HG03045 (cell line): Measurements from ENCODE around the gene MAD1L1.

Experiments
- ATAC-seq: cut with Tn5 transposase; IDR thresholded peaks from one replicate; pipeline ENCODE4 v1.9.1; 2021; ENCODE audit warnings: mild to moderate bottlenecking, moderate library complexity; ENCODE audit not compliant: unreplicated experiment

The MAD1L1 gene

DNA sequence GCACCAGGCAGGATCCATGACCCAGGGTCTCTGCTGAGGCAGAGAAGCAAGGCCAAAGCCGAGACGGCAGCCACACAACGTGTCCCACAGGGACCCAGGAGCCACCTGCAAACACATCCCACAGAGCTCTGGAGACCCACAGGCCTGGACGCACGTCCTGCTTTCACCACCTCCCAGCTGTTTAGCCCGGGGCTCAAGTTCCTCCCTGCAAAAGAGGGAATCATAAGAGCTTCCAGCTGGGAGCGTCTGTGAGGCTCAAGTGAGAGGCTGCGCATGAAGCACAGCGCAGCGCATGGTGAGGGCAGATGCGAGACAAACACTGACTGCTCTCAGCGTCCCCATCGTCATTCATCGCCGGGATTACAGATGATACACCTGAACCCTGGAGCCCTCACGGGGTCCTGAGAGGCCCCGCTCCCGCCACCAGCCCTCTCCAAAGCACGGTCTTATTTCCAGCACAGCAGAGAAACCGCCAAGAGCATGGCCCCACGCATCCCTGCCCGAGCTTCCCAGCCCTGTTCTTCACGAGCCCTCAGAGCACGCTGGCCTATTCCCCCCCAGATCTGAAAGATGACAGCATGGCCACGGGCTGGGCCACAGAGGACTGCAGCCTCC, 88.7 kb downstream of the MAD1L1 start:
- ATAC-seq = no peak

DNA sequence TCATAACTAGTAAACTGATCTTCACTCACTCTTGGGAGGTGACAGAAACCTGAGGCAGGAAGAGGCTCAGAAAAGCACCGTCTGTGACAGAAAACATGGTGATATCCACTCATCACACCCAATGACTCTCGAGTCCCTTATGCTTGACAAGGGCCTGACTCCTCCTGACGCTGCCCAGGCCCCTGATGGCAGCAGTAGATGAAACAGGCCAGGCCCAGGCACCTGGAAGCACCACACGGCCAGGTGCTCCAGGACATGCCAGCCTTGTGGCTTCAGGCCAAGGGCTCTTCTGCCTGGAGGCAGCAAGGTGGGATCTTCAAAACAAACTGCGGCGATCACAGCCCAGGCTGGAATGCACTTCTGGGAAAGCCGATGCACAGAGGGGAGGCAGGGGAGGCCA, 89.3 kb downstream of the MAD1L1 start:
- ATAC-seq = no peak

DNA sequence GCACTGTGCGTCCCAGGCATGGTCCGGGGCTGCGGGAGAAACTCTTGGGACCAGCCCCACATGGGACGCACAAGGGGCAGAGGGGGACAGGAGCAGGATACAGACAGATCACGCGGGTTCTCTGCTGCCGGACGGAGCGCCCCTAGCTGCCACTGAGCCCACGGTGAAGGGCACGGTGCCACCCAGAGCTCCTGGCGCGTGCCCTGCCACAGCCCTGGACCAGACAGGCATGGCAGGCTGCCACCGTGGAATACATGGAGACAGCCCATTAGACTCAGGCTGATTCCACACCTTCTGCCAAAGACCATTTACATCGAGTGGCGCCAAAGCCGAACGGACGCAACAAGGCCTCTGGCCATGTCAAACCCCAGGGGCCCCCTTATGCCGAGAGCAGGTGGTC, 90.4 kb downstream of the MAD1L1 start:
- ATAC-seq = no peak

DNA sequence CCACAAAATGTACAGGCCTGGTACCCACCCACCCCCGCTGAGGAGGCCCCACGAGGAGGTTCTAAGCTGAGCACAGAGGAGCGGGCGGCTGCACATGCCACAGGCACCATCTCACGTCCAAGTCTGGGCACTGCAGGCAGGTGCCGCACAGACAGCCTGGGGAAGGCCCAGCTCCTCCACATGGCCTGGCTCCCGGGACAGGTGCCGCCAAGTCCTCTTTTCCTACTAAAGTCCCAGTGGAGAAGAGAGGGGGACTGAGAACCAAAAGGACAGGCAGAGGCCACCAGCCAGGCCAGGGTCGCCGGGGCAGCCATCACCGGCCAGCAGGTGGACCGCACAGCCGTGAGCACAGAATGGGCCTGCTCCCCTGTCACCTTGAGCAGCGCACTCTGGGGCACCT, 91.1 kb downstream of the MAD1L1 start:
- no peak for ATAC-seq

DNA sequence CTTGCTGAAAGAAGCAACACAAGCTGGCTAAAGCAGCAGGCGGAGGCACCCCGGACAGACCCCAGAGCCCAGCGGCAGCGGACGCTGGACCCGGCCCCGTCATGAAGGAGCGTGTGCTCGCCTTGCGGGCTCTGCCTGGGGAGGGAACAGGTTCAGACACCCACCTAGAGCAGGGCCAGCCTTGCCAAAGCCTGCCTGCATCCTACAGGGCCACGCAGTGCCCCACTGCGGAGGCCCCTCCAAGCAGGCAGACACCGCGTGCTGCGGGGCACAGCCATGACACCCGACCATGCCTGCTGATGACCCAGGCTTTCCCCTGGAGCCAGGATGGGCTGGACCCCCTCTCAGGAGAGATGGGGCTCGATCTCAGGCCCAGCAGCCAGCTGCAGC, 91.7 kb downstream of the MAD1L1 start:
- no peak for ATAC-seq

DNA sequence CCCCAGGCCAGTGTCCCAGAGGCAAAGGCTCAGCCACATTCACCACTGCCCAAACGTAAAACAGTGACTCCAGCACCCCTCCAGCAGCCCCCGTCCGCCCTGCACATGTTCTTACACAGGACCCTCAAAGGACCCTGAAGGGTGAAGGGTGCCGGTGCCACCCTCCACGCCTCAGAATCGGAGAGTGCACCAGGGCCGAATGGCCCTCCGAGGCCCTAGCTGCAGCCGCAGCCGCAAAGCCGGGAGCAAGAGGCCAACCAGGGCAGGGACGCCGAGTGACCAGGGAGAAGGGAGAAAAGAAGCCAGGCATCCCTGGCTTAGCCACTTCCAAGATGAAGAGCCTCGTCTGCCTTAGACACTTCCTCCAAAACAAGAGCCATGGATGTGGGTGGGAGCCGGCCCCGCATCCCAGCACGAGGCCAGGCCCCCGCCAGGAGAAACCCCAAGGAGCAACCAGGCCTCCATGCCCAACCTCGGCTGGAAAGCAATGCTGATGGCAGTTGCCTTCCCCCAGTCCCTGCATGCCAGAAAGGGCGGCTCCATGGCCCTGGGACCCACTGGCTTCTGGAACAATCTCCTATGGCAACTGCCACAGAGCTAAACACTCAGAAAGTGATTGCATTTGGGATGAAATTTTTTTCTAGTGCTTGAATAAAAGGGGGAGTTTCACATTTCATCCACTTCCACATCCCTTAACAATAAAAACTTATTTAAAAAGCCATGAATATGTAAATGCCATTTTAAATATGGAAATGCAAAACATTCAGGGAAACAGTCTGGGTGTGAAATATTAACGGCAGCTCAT, 92.3 kb downstream of the MAD1L1 start:
- no peak for ATAC-seq

DNA sequence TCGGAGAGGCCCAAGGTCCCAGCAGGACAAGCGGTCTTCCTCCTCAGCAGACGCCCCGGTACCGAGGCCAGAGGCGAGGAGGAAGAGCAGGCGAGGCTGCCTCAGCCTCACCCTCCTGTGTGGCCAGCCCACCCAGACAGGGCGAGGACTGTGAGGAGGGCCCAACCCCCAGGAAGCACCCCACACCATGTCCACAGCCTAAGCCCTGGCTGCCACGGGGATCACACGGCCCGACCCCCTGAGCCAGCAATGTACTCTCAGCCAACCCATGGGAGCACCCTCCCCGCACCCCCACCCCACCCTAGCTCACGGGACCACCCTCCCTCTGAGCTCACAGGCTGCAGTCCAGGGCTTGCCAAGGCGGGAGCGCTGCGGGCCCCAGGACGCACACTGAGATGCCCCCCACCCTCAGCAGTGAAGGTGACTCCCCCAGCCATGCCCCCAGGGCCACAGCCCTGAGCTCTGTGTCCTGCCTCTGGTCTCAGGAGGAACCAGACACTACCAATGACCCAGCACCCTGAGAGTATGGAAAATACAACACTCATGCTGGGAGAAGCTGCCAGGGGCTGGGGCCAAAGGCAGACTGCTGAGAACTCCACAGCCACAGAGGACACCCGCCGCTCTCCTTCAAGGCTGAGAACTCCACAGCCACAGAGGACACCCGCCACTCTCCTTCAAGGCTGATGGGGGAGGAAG, 93.6 kb downstream of the MAD1L1 start:
- ATAC-seq = no peak

DNA sequence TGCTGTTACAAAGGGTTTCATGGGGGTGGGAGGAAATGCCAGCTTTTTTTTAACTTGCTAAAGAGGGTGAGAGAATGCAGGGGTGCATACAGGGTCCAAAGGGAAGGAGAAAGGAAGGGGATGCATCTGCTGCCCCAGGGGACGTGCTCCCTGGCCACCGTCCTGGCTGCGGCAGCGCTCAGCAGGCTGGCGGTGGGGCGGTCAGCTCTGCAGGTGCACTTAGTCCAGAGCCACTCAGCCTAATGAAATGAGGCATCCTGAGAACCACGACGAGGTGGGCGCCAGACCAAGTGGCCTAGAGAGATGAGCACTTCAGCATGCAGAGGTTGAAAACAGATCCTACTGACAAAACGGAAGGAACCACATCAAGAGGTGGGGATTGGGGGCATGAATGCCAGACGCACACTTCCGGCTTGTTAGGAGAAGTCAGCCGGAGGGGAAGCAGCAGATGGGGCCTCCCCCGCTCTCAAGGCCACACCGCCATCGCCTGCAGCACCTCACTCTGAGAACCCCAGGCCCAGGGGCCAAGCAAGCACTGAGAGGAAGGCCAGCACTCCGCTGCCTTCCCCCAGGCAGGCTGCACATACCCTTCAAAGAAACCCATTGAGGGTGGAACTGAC, 94.5 kb downstream of the MAD1L1 start:
- no peak for ATAC-seq

DNA sequence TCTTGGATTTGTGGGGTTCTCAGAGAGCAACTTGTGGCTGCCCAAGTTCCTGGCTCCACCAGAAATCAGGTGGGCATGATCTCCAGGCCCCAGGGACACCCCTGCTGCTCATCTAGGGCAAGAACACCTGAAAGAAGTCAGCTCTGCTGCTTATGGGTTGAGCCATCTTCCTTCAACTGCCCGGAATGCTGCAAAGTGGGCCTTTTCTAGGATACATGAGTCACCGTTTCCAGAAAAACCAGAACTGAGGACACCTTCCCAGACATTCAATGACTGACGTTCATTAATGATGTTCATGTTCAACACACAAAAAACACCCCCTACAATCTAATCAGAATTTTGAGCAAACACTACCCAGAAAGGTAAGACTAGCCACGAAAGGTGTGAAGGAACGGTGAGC, 98.0 kb downstream of the MAD1L1 start:
- ATAC-seq = no peak

DNA sequence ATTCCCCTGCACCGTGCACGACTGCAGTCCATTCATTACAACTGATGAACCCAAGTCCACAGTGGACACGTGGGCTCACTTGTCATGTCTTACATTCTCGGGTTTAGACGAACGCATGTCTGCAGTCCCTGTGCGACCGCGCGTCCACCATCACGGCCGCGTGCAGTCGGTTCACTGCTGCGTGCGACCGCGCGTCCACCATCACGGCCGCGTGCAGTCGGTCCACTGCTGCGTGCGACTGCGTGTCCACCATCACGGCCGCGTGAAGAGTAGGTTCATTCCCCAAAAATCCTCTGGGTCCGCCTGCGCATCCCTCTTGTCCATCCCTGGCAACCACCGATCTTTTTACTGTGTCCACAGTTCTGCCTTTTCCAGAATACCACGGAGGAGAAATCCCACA, 100.5 kb downstream of the MAD1L1 start:
- ATAC-seq = no peak

DNA sequence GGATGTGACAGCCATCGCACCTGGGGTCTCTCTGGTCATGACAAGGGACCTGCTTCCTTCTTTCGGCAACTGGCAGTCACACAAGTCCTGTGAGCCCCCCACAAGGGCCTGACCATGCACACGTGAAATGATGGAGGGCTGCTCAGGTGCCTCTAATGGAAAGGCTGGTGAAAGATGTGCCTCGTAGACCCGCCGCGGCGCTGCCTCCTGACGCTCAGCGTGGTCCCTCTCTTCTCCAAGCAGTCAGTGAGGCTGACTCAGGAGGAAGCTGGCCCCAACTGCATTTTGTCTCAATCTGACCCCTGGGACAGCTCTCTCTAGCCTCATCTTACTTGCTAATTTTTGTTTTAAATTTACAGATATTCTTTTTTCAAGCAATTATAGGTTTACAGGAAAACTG, 100.9 kb downstream of the MAD1L1 start:
- no peak for ATAC-seq

DNA sequence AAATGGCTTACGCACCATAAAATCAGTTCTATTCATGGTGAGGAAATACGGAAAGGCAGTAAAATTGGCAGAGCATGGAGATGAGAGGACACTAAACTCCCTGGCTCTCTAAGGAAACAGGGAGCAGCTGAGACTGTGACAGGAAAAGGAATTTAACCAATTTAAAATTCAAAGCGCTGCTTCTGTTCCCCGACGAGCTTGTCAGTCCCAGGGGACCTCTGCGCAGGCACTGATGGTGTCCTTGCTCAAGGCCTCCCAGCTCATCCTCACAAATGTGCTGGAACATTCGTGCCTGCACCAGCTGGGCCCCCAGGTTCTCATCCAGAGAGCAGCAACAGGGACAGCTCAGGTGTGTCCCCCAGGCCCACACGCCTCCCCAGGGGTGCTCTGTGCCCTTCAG, 101.4 kb downstream of the MAD1L1 start:
- no peak for ATAC-seq

DNA sequence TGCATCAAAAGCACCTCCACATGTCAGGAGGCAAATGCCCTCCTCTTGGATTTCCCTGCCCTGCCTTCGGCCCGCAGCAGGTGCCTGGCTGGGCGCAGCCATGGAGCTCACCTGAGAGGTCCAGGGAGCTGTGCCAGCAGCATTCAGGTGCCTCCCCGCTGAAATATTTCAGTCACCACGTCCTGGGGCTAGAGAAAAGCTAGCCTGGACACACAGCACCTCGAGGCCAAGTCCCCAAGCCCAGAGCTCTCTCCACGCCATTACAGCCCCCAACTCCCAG, 102.7 kb downstream of the MAD1L1 start:
- no peak for ATAC-seq

DNA sequence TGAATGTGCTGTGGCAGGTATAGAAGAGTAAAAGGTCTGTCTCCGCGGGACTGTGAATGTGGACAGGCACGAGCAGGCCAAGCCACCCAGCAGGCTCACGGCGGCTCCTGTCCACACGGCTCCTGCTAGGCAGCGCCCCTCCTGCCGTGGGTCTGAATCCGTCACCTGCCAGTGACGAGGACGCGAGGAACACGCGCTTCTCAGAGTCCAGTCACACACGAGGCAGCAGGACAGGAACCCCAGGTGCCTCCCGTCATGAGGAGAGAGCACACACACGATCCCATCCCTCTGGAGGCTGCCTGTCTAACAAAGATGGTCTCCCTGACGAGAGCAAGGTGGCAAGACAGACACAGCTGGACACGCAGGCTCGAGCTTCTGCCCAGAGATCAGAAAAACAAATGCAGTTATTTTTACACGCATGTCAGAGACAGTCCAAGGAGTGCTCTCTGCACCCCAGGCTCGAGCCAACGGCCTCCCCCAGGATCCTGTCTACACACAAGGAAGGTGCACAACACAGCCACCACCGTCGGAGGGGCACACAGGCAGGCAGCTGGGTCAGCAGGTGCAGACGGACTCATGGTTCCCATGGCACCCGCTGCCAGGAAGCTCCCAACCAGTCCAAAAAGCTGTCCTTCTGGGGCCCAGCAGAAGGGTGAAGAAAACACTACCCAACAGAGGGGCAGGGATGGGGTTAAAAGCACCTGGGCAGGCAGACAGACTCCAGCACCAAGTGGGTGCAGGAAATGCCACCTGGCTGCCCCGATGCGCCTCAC, 103.2 kb downstream of the MAD1L1 start:
- ATAC-seq = no peak

DNA sequence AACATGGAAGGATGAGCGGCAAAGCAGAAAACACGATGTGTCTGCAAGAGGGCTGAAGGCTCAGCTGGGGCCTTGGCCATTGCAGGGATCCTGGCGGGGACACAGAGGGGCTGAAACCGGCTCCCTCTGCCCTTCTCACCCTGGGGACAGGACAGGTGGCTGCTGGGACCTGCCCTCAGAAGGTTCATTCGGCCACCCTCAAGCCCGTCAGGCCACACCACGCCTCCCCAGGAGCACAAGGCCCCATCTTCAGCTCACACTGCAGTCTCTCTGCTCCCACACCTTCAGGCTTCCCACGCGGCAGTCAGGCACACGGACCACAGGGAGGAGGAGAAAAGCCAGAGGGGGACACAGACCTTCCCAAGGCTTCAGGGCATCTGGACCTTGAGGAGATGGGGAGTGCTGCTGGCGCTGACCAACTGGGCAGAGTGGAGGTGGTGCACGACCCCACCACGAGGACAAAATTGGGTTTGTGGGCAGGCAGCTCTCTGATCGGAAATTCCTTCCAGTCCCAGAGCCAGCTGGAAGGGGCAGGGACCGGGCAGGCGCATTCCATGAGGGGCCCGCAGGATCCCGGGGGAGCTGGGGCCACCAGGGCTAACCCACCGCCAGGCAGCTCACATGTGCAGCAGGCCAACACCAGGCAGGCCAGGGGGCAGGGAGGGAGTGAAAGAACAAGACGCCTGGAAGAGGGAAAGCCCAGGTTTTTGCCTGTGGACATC, 104.0 kb downstream of the MAD1L1 start:
- ATAC-seq = no peak

DNA sequence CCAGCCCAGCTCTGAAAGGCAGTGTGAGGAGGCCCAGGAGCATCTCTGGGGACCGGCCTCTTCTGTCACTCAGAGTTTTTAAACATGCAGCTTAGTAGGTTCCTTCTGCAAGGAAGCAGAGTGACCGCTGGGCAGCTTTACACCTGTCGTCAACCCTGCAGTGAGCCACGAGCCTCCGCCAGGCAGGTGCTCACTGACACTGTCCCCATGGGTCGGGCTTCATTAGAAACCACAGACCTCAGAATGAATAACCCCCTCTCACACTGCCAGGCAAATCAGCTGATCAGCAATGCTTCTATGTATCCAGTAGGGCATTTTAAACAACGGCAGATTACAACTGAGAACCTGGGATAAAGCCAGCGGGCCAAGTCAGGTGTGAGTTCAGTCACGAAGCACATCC, 106.1 kb downstream of the MAD1L1 start:
- no peak for ATAC-seq

DNA sequence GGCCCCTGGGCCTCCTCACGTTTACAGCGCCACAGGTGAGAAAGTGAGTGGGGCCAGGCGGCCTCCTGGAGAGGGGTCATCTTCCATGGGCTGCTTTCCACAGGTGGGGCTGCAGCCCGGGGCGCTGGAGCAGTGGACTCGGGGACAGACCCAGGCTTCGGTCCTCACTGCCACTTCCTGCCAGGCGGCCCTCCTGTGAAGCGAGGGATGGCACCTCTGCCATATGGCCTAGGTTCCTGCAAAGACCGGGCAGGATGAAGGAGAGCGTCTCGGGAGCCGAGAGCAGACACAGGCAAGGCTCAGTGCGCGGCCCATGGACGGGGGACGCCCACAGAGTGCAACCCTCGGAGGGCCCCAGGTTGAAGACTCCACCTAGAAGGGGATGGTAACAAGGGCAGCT, 106.8 kb downstream of the MAD1L1 start:
- ATAC-seq = no peak

DNA sequence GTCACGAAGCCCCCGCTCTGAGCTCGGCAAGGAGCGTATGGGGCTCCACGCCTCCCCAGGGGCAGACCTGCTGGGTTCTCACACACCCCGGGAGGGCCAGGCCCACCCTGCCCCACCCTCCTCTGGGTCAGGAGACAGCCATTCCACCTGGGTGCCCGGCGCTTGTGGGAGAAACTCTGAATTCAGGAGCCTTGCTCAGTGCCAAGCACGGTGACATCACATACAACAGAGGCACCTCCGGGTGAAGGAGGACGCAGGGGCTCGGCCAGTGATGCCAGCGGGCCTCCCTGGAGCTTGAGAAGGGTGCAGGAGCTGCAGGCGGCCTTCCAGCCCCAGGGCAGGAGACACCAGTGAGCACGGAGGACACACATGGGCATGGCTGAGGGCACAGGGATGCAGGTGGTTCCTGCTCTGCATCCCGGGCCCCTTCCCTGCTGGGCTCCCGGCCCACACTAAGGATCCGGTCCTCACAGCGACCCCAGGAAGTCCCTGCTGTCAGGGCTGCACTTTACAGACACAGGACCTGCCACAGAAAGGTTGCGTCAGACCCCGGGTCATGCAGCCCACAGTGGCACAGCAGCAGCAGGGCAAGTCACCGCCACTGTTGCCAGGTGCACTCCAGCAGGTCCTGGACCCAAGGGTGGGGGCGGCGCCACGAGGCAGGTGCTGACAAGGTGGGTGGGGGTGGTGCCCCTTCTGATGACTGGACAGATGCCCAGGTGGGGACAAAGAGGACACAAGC, 108.0 kb downstream of the MAD1L1 start:
- no peak for ATAC-seq

DNA sequence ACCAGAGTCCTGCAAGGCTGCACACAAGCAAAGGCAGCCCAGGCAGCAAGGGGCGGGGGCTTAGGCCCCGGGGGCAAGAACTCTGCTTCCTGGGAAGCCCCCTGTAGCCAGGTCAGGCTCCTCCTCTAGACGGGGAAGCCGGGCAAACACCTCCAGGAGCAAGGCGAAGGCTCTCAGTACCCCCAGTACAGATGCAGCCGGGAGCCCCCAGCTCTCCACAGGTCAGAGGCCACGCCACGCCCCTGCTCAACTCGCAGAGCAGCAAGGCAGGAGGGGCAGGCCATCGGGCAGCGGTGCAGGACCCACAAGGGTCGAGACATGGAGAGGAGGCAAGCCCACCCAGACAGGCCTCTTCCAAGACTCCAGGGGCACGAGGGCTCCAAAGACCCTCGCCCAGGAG, 108.8 kb downstream of the MAD1L1 start:
- ATAC-seq = no peak

DNA sequence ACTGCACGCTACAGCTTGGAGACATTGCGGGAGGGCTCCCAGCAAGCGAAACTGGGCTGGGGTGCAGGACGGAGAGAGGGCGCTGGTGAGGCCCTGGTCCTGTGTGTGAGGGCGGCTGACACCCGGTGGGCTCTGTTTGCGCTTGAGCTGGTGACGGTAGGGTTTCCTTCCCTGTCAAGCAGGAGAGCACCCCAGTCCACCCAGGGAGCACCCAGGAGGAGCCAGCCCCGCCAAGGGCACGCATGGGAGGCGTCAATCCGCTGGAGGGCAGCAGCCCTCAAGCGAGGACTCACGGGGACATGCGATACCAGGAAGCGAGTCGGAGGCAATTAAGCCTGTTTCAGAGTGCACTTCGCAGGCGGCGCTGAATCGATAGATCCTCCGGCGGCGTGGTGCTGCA, 109.4 kb downstream of the MAD1L1 start:
- ATAC-seq = no peak
